WTC11 (cell line): ENCODE measurements around the gene DRG2.

ENCODE experiments used
- ARID4B ChIP-seq: sonication (generic); formaldehyde crosslinking; IDR thresholded peaks from 2 replicates; pipeline ENCODE4 v1.8.0; 2023; ENCODE audit warnings: missing genetic modification reagents, mild to moderate bottlenecking, borderline replicate concordance
- ATF3 ChIP-seq: sonication (generic); formaldehyde crosslinking; conservative IDR thresholded peaks from 2 replicates; pipeline ENCODE4 v1.8.1; 2022; ENCODE audit warnings: mild to moderate bottlenecking, missing genetic modification reagents
- CREB1 ChIP-seq: sonication (generic); formaldehyde crosslinking; IDR thresholded peaks from 2 replicates; pipeline ENCODE4 v1.8.0; 2023; ENCODE audit warnings: mild to moderate bottlenecking, missing genetic modification reagents
- CREM ChIP-seq: sonication (generic); formaldehyde crosslinking; IDR thresholded peaks from 2 replicates; pipeline ENCODE4 v1.8.1; 2022; ENCODE audit warnings: mild to moderate bottlenecking, missing genetic modification reagents, moderate library complexity
- CTCF ChIP-seq: fragments of 200-600 bp; IDR thresholded peaks from 2 replicates; pipeline ENCODE4 v1.8.0; 2022; ENCODE audit warnings: antibody characterized with exemption
- FOXK1 ChIP-seq: sonication (generic); formaldehyde crosslinking; IDR thresholded peaks from 2 replicates; pipeline ENCODE4 v1.8.0; 2022; ENCODE audit warnings: mild to moderate bottlenecking, moderate library complexity, missing genetic modification reagents
- IRF1 ChIP-seq: sonication (generic); formaldehyde crosslinking; IDR thresholded peaks from 2 replicates; pipeline ENCODE4 v1.8.0; 2023; ENCODE audit warnings: missing genetic modification reagents
- JUN ChIP-seq: sonication (generic); formaldehyde crosslinking; IDR thresholded peaks from 2 replicates; pipeline ENCODE4 v1.8.0; 2023; ENCODE audit warnings: mild to moderate bottlenecking, missing genetic modification reagents
- MAX ChIP-seq: sonication (generic); formaldehyde crosslinking; IDR thresholded peaks from 2 replicates; pipeline ENCODE4 v1.8.0; 2022; ENCODE audit warnings: mild to moderate bottlenecking, missing genetic modification reagents
- MLX ChIP-seq: sonication (generic); formaldehyde crosslinking; IDR thresholded peaks from 2 replicates; pipeline ENCODE4 v1.8.1; 2023; ENCODE audit warnings: mild to moderate bottlenecking, missing genetic modification reagents, moderate library complexity
- NR3C1 ChIP-seq: sonication (generic); formaldehyde crosslinking; conservative IDR thresholded peaks from 2 replicates; pipeline ENCODE4 v1.8.1; 2023; ENCODE audit warnings: low read depth, mild to moderate bottlenecking, missing genetic modification reagents
- ZBTB21 ChIP-seq: sonication (generic); formaldehyde crosslinking; IDR thresholded peaks from 2 replicates; pipeline ENCODE4 v1.8.1; 2023; ENCODE audit warnings: mild to moderate bottlenecking, missing genetic modification reagents, borderline replicate concordance

- TF ChIP-seq CTCF = no peak
- no peak for TF ChIP-seq CREB1 (CRISPR knock-in tag)
- TF ChIP-seq MAX = no peak
- no peak for TF ChIP-seq ZBTB21 (CRISPR knock-in tag)
- no peak for TF ChIP-seq FOXK1 (CRISPR knock-in tag)
- no peak for TF ChIP-seq ARID4B (CRISPR knock-in tag)
- no peak for TF ChIP-seq MLX
- TF ChIP-seq JUN (CRISPR knock-in tag) = no peak
- no peak for TF ChIP-seq ATF3 (CRISPR knock-in tag)
- no peak for TF ChIP-seq NR3C1 (CRISPR knock-in tag)
- TF ChIP-seq IRF1 = no peak
- TF ChIP-seq CREM (CRISPR knock-in tag) = no peak
These were observed 18.6 kb upstream of the DRG2 start for GRCh38 chr17:18069101-18069500.
